Globus pallidus (tissue), 1 donor: ENCODE results near the gene TMEM255A.

Source experiments
- DNase-seq: peaks from one replicate; pipeline ENCODE4 v3.0.0-alpha.2; 2015; ENCODE audit warnings: low spot score

The TMEM255A gene

DNA sequence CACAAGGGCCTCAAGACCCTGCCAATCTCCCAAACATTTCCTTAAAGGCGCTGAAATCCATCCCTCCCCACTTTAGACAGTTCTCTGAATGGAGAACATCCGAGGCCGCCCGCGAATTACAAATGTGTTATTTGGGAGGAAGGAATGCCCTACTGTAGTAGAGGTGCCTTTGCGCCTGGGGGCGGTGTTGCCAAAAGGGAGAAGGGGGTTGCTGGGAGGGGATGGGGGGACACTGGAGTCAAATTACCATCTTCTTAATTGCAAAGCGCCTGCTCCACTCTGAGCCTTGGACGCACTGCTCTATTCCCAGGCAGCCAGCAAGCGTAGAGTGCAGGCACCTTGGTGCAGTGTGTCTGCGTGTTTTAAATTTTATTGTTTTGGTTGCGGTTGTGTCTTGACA, 2.7 kb downstream of the TMEM255A start:
- no peak for DNase-seq

DNA sequence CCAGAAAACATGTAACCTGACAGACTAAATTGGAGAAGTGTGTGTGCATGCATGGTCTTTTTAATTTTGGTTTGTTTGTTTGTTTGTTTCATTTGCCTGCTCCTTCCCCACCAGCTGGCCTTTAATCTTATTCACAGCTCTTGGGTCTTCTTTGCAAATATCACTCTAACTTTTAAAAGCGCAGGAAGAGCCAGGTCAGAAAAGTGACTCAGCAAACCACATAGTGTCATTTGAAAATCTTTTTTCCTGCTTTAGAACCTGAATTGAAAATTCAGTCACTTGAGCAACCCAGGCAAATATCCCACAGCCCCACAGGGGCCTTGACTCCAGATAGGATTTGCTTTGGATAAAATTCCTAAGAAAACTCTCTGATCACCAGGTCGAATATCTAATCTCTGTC, 4.6 kb downstream of the TMEM255A start:
- no peak for DNase-seq

DNA sequence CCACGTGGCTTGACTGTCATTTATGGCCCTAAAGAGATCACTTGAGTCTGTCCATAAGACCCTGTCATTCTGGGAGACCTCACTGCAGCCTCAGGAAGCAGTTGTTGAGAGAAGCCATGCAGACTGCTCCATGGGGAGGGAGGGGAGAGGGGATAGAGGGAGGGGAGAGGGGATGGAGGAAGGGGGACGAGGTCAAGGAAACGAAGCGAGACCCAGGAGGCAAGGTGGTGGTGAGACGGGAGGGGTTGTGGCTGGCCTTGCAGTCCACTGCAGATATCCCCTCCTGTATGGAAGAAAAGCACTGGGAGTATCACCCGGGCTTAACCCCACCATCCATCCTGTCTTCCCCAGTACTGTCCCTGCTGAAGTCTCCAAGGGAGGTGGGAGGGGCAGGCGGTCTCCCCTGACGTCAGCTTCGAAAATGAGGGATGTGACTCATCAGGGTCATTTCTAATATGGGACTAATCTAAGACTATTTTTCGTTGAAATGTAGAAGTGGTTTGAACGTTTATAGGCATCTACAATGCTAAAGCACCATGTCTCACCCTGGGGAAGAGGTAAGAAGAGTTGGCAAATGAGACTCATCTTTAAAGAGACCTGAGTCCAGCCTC, 5.6 kb downstream of the TMEM255A start:
- DNase-seq, result no peak

DNA sequence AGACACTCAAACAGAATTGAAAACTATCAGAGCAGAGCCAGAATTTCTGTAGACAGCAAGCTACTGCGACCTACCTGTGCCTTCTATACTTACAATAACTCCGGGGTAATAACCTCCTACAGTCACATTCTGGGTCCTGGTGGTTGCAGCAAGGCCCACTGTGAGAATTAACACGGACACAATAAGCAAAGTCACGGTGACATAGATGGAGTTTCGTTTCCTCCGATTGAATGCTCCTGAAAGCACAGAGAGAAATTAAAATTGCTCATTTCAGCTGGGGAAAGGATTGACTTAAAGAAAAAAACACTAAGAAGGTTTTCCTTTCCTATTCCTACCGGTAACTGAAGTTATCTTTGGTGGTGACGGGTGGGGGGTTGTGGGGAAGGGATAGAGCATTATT, 7.0 kb downstream of the TMEM255A start:
- no peak for DNase-seq

DNA sequence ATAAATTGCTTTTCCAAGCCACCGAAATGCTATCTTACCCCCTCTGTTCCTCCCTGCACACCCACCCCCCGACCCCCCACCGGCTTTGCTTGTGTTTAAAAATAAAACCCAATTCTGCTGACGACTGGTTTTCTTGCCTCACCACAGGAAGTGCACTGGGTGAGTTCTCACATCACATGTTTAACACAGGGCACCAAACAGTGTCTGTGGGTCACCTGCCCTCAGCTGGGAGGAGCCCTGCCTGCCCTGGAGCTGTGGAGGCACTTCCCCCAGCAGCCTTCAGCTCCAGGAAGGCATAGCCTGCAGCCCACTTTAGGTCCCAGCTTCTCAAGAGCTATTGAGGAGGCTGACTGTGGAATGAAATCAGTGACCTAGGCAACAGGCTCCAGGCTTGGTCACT, 8.8 kb downstream of the TMEM255A start:
- no peak for DNase-seq

DNA sequence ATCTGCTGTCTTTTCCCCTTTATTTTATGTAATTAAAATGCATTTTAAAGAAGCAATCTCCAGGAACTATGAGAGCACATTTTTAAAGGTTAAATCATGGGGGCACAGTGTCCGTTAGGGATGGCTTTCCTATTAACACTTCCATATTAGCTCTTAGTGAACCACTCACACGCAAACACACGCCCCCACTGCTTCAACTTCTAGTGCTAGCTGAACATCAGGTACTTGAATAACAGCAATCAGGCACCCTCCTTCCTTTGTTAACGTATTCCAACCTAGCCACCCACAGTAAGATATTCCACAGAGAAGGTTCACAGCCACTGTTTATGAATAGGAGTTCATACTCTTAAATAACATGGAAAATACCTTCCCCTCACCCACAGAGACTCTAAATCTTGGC, 9.3 kb downstream of the TMEM255A start:
- DNase-seq, result no peak

DNA sequence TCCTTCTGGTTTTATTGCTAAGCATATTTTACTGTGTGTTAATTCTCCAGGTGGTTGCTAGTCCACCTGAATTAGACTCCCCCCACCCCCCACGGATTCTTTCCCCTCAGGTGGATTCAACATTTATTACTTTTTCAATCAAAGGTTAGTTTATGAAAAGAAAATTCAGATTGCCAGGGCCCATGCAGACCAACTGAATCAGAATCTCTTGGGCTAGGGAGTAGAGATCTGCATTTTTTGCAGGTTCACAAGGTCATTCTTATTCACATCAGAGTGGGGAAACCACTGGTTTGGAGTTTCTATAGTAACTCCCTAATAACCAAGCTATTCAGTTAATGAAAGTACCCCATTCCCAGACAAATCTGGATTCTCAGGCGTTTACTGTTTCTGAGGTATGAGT, 9.8 kb downstream of the TMEM255A start:
- no peak for DNase-seq

DNA sequence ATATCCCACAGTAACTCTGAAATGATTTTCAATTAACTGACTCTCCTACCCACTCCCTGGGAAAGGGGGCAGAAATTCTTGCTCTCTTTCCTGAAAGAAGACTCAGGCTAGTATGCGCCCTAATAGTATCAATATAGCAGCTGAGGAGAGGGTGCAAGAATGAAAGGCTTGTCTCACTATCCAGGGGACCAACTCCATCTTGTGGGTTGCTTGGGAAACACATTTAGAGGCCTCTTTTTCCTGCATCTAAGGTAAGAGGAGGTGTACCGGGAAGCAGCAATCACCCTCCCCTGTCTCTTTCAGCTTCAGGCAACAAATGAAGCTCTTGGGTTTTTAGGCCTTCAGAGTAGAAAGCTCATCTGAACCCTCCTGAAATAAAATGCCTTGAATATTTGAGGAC, 11.3 kb downstream of the TMEM255A start:
- DNase-seq, result no peak

DNA sequence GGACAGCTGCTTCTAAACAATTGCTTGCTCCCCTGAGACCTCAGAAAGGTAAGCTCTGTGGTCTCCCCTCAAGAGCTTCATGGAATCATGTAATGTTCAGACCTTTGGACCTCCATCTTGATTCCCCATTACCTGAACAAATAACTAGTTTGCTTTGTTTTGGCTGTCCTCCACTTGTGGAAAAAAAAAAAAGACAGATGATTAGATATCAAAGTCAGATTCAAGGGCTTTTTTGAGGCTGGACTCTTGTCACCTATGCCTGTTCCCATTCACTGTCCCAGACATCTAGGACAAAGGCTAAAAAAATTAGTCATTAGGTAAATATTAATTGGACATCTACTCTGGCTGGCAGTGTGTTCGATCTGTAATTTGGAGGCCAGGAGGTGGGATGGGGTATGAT, 13.3 kb downstream of the TMEM255A start:
- DNase-seq, result no peak

DNA sequence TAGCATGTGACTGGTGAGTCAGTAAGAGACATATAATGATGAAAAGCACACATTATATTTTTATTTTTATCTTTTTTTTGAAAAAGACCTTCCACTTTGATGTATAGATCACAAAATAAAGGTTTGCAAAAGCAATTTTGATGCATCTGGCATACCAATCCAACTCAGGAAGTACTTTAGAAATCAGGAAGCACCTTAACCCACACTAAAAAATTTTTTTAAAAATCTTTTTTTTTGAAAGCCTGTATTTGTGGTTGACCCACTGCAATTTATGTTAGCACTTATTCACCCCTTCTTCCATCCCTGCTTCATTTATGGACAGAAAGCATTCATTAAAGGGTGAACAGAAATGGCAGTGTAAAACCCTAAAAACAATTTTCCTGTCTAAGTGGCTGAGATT, 16.6 kb downstream of the TMEM255A start:
- no peak for DNase-seq

DNA sequence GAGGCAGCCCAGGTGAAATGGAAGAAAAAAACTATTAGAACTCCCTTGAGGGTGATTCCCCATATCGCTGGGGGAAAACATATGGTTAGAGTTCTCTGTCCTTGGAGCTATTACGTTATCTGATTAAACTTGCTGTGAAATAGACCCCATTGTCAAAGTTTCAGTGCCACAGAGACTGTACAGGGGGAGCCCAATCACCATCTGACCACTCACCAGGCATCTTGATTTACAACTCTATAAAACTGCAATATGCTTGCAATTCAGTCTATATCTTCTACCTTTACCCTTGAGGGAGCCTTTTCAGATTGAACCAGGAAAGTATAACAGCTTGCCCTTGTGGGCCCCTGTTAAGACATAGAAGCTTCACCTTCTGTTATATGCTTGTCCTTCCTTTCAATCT, 18.2 kb downstream of the TMEM255A start:
- DNase-seq, result no peak

DNA sequence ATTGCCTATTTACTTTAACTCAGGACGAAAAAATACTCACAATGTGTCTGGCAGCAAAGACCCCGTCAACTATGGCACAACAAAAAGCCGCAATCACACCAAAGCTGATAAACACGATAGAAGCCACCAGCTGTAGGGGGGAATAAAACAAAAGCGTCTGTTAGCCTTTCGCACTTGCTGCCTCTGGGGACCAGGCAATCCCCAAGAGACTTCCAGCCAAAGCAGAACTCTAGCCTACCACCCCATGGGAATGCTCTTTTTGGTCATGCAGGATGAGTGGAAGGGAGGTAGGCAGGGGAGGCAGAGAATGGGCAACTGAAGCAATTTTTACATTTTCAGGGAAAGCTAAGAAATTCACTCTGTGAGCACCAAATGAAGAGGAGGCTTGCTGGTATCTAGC, 20.1 kb downstream of the TMEM255A start:
- no peak for DNase-seq

DNA sequence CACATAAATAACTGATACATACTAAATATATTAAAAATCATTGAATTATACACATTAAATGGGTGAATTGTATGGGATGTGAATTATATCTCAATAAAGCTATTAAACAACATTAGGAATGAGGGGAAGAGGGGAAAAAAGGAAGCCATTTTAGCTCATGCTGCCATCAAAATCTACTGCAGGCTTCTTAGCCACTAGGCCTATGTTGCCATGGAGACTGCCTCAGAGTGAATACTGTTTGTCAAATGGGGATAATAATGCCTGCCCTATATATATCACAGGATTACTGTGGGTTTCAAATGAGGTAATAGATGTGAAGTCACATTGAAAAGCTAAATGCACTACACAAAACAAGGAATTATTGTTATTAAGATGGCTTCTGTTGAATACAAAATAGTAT, 21.2 kb downstream of the TMEM255A start:
- no peak for DNase-seq

DNA sequence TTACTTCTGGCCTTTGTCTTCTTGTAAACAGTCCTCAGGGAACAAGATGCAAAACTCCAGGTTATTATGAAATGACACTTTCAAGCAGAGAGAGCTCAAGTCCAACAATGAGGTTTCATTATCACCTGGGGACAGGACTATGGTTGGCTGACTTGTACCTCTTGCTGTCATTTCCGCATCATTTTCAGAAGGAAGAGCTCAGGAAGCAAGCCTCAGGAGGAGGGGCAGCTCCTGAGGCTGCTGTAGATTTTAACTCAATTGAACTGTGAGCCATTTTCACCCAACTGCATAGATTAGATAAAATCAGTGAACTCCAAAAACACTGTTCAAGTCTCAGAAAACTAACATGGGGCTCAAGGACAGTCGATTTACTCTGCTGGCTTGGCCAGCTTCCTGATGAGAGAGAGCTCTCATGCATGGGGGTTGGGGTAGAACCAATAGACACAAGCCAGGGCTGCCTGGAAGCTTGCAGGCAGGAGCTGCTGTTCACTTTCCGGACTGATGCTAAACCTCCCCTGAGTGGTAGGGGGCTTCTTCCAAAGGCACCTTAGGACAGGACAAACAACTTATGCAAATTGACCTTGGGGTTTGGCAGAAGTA, 23.6 kb downstream of the TMEM255A start:
- DNase-seq, result no peak

DNA sequence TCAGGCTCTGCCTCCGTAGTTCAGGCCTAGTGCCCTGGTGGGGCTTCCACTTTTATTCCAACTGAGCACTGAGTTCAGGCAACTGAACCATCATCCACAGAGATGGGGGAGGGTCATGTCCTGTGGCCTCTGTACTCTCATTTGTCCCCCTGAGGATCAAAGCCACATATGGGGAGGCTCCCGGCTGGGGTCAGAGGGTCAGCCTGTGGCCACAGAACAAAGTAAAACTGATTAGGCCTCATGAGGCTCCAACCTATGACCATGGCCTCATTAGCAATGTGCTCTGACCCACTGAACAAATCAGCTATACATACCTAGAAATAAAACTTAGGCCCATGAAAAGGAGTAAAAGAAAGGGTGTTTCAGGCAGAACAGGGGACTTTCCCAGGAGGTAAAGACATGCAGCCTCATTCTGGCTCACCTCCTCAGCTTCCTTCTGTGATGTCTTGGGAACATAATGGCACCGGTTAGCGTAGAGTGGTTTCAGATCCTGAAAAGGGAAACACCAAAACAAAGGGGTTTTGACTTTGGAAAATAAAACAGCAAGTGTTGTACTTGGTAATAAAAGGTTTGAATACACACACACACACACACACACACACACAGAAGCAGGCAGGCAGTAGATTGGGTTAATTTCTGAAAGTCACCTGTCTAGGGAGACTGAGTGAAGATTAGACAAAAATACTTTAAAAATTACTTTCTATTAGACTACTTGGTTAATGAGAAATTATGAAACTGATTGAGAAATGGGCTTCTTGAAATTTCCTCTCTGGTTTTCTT, 24.3 kb downstream of the TMEM255A start:
- no peak for DNase-seq

DNA sequence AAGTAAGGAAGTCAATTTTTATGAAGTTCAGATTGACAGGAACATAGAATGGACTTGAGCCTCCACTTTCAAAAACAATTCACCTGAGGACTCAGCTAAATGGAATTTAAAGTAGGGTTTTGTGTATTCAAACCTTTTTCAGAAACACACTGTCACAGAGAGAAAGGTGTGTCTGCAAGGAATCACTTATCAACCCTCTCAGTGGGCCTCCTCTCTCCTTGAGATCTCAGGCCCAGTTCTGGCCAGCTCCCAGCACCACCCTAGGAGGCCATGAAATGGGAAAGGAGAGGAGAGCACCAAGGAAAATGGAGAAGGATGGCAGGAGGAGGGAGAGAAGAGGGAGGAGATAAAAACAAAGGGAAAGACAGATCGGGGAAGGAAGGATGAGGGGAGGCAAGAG, 28.6 kb downstream of the TMEM255A start:
- DNase-seq, result no peak

DNA sequence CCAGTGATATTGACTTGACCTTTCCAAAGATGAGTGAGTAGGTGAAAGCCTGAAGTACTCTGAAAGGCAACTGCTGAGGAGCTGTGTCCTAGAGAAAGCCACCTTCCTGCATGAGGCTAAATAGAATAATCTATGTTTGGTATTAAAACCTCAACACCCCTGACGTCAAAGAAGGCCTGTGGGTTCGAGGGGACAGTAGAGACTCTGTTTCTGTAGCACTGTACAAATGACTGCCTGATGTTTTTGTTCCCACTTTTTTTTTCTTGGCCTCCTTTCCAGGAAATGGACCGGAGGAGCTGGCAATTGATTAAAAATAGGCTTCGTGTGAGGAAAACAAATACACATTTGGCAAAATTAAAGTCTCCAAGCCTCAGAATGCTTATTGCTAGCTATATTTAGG, 29.5 kb downstream of the TMEM255A start:
- DNase-seq, result no peak

DNA sequence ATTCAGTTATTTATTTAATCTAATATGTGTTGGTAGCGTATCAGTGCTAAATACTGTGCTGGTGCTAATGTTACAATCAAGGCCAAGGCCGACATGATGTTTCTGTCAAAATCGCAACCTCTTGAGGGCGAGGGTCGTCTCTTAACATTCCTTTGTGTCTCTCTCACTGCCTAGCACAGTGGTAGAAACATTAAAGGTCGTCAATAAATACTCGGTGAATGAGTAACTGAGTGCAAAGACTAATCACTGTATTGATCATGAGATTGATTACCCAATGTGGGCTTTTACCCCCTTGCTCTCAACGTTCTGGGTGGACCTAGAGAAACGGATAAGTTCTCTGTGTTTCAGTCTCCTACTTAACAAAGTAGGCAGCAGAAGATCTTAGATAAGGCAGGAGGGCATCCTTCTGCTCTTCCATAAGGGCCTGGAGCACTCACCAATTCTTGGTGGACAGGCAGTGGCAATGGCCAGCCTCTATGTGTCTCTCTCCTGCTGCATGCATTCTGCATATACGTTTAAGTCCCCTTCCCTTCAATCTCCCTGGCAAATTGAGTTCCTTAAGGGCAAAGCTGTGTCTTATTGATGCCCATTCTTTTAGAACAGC, 30.1 kb downstream of the TMEM255A start:
- no peak for DNase-seq

DNA sequence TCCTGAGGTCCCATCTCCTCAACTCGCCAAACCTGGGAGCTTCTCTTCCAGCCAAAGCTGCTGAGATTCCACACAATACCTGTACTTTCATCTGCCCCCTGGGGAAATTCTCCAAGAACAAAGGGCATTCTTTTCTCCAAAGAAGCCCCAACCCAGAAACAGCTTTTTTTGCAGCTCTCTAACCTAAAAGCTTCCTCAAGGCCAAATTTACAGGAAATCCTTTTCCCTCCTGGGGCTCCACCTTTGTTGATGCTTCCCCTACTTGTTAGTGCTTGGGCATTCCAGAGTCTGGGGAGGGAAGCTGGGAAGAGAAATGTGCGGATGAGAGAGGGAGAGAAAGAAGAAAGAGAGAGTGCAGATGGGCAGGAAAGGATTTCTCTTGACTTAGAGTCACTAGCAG, 36.3 kb downstream of the TMEM255A start:
- no peak for DNase-seq

DNA sequence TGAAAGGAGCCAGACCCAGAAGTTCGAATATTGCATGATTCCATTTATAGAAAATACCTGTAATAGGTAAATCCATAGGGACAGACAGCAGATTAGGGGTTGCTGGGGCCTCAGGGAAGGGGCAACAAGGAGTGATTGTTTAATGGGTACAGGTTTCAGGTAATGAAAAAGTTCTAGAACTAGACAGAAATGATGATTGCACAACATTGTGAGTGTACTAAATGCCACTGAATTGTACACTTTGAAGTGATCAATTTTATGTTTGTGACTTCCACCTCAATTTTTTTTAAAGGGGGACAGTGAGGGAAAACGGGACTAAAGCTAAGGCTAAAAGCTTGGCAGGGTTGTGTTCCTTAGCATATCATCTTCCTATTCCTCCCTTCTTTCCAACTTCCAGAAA, 37.1 kb downstream of the TMEM255A start:
- no peak for DNase-seq

DNA sequence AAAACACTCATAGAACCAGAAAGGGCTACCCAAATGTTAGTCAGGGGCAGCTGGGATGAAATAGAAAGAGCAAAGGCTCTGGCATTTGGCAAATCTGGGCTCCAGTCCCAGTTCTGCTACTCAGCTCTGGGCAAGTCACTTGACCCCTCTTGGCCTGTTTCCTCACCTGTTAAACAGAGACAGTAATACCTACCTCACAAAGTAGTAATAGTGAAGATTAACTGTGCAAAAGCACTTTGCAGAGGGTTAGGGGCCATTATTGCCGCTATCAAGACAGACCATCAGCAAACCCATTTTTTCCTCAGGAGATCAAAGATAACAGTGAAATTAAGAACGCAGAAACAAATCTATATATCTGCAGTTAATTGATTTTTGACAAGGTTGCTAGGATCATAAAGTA, 40.0 kb downstream of the TMEM255A start:
- DNase-seq, result no peak

DNA sequence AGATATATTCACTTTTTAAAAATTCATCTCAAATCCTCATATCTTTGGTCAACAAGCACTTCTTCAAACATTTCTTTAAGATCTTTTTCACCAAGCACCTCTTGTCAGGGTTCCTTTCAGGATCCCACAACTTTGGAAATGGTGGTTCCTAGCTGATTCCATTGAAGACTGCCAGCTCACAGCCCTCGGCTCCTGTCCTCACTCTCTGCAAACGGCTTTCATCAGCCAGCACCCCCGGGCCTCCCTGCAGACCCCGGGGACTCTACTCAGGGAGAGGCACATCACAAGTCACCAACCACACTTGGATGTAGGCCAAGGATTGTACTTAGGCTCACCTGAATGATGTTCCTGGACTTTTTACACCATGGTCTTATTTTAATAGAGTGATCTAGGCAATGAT, 40.7 kb downstream of the TMEM255A start:
- DNase-seq, result no peak

DNA sequence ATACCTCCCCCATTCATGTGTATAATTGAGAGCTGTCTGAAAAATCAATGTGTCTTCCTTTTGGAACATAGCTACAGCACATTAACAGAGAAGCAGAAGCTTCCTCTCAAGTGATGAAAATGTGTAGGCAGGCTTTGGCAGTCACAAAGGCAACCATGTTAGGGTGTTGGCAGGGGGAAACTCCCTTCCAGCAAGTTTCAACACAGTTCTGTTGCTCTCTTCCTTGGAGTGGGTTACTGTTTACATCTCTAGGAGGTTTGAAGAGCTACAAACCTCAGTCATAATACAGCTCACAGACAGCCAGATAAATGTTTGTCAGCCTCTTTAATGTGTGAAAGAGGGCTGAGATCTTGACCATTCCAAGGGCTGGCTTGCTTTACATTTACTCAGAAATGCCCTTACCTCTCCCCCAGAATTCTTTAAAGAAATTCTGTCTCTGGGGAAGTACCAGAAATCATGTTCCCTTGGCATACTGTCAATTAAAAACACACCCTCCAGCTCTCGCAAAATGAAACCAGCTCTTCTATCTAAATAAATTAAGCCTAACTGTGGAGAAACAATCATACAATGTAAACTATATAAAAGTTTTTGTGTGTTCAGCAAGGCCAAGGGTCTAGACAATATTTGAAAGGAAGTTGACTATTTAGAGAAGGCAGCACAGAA, 41.8 kb downstream of the TMEM255A start:
- no peak for DNase-seq
